GM18517 (cell line): ENCODE results near the gene ACTMAP.
"Not testable (repeated sequence)": the region's sequence is repeated elsewhere in the genome, so short reads cannot be mapped to it uniquely, and the experiment has no call there.

Experiments used
- ATAC-seq: cut with Tn5 transposase; IDR thresholded peaks from one replicate; pipeline ENCODE4 v1.9.1; 2021; ENCODE audit warnings: mild to moderate bottlenecking, moderate library complexity; ENCODE audit not compliant: unreplicated experiment

The ACTMAP gene

GRCh38 chr19:40744554-40745401, 5.5 kb downstream of the ACTMAP start:
- ATAC-seq: no peak

GRCh38 chr19:40743926-40744325, 6.4 kb downstream of the ACTMAP start:
- no peak for ATAC-seq

DNA sequence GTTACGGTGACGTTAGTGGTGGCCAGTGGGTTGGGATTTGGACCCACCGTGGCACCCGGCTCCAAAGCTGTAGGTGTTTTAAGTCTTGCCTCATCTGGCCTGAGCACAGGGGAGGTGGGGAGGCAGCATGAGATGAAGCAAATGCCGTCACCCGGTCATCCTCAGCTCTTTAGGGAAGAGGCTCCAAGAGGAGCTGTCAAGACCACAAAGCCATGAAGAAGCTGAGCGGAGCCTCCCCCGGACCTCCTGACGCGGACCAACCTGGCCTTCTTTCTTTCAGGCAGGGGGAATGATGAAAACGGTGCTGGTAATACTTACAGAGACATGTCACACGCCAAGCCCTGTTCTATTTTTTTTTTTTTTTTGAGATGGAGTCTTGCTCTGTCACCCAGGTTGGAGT, 7.4 kb downstream of the ACTMAP start:
- ATAC-seq: no peak

GRCh38 chr19:40742477-40742876, 7.8 kb downstream of the ACTMAP start:
- no peak for ATAC-seq

- no peak for ATAC-seq
Measured at GRCh38 chr19:40741527-40742390, 8.5 kb downstream of the ACTMAP start.

DNA sequence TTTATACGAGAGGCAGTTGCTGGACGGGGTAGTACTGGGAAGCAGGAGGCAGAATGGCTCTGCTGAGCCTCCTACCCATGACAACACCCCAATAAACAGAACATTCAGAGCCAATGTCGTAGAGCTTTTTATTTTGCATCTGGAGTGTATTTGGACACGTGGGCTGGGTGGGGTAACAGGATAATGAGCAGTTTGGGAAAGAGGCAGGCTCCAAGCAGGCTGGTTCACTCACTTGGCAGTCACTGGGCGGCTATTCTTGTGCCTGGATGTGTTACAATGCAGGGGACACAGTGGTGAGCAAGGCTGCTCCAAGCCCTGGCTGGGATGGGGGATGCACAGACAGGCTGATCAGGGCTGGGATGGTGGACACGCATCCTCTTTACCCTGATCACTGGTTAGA, 9.5 kb downstream of the ACTMAP start:
- no peak for ATAC-seq

- no peak for ATAC-seq
Measured at GRCh38 chr19:40739871-40740703, 10.2 kb downstream of the ACTMAP start.

DNA sequence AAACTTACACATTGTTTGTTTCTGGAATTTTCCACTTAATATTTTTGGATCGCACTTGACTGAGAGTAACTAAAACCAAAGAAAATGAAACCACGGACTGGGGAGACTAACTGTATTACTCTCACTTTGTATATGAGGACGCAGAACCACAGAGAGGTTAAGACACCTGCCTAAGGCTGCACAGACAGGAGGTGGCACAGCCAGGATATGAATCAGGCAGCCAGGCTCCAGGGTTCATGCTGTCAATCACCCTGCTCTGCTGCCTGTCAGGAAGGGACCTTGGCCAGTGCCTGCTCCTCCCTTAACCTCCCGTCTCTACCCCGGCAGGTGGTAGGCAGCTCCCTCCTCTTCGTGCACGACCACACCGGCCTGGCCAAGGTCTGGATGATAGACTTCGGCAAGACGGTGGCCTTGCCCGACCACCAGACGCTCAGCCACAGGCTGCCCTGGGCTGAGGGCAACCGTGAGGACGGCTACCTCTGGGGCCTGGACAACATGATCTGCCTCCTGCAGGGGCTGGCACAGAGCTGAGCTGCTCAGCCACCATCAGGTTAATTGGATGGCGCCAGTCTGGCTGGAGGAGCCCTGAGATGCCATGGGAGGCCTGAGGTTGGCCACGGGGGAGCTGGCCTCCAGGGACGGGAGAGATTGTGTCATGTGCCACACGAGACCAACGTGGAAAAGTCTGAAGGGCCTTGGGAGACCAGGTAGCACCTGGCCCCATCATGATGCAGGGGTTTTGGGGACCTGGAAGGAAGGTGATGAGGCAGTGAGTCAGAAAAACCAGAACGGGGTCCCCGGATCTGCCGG, 11.0 kb downstream of the ACTMAP start:
- ATAC-seq: no peak

DNA sequence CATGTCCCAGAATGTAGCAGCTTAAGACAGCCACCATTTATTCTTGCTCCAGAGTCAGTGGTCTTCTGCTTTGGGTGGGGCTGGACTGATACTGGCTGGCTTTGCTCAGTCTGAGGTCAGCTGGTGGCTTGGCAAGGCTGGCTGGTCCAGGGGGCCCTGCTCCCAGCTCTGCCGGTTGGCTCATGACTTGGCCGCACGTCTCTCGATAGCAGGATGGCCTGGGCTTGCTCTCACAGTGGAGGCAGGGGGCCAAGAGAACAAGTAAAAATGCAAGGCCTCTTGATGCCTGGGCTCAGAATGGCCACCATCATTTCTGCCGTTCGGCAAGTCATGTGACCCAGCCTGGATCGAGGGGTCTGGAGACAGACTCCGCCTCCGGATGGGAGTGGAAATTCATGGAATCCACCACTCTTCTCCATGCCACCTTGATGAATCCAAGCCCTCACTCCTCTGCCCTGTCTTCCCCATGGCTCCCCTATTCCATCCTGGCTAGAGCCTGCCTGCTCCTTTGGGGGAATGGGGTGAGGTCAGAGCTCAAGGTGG, 13.1 kb downstream of the ACTMAP start:
- no peak for ATAC-seq

GRCh38 chr19:40736661-40737060, 13.6 kb downstream of the ACTMAP start:
- ATAC-seq: no peak

DNA sequence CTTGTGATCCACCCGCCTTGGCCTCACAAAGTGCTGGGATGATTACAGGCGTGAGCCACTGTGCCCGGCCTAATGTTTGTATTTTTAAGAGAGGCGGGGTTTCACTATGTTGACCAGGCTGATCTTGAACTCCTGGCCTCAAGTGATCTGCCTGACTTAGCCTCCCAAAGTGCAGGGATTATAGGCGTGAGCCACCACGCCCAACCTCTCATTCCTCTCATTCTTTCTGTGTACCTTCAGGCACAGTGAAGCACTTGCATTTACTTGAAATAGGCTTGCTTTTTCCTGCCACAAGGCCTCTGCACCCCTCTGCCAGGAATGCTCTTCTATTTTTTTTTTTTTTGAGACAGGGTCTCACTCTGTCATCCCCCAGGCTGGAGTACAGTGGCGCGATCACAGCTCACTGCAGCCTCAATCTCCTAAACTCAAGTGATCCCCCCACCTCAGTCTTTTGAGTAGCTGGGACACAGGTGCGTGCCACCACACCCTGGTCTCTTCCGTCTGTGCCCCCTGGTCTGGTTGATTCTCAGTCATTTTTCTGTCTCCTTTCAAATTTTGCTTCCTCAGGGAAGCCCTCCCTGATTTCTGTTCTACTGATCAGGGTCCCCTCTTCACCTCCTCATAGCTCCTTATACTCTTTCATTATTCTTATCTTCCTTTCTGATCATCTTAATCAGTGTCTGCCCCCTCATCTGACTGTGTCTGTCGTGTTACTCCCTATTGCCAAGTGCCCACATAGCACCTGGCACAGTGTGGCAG, 15.1 kb downstream of the ACTMAP start:
- no peak for ATAC-seq

DNA sequence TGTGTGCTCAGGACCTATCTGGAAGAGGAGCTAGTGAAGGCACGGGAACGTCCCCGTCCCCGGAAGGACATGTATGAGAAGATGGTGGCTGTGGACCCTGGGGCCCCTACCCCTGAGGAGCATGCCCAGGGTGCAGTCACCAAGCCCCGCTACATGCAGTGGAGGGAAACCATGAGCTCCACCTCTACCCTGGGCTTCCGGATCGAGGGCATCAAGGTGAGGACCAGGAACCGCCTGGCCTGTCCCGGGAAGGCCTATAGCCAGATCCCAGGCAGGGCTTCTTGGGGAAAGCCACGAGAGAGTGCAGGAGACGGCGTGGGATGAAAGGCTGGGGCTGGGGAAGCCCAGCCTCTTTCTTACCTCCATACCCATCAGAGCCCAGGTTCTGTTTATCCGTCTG, 17.1 kb downstream of the ACTMAP start:
- ATAC-seq: no peak

DNA sequence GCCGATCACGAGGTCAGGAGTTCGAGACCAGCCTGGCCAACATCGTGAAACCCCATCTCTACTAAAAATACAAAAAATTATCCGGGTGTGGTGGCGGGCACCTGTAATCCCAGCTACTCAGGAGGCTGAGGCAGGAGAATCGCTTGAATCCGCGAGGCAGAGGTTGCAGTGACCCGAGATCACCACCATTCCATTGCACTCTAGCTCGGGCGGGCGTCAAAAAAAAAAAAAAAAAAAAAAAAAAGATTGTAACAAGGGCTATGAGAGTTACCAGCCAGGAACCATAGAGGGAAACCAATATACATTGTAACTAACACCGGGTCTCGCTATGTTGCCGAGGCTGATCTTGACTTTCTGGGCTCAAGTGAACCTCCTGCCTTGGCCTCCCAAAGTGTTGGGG, 18.0 kb downstream of the ACTMAP start:
- not testable (repeated sequence) for ATAC-seq

GRCh38 chr19:40730065-40730464, 20.2 kb downstream of the ACTMAP start:
- ATAC-seq: not testable (repeated sequence)

- ATAC-seq: no peak
Measured at GRCh38 chr19:40726279-40726678, 24.0 kb downstream of the ACTMAP start.

DNA sequence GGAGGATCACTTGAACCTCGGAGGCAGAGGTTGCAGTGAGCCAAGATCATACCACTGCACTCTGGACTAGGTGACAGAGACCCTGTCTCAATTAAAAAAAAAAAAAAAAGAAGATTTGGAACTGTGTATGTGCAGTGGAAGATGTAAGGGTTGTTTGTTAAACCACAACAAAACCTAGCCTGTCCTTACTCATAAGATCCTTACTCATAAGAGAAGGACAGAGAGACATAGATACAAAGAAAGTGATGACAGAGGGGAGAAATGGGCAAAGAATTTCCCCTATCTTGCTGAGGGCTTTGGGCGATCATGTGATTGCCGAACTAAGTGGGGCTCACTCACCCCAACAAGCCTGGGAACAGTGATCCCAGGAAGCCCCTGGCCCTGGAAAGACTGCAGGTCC, 25.4 kb downstream of the ACTMAP start:
- no peak for ATAC-seq

DNA sequence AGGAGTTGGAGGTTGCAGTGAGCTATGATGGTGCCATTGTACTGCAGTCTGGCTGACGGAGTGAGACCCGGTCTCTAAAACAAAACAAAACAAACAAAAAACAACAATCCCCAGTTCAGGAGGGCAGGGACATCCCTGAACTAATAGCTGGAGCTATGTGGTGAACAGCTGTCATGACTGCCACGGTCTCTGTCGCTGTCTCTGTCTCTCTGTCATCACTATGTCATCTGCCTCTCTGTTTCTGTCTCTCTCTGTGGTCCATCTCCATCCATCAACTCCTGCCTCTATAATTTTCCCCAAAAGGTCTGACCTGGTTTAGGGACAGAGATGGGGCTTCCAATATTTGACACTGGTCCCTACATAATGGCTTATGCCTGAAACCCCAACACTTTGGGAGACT, 26.0 kb downstream of the ACTMAP start:
- ATAC-seq: no peak

DNA sequence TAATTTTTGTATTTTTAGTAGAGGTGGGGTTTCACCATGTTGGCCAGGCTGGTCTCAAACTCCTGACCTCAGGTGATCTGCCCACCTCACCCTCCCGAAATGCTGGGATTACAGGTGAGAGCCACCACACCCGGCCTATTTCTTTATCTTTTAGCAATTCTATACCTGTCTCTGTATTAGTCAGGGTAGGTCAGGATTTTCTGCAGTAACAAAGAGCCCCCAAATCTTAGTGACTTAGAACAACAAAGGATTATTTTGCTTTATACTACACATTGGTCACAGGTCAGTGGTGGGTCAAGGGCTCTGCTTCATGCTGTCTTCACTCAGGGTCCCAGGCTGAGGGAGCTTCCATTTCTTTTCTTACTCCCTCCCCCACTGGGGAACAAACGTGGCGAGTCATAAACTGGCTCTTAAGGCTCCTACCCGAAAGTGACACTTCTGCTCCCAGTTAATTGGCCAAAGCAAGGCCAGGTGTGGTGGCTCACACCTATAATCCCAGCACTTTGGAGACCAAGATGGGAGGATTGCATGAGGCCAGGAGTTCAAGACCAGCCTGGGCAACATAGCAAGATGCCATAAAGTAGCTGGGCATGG, 26.5 kb downstream of the ACTMAP start:
- no peak for ATAC-seq
